CD14-positive monocyte (primary cell): ENCODE data around the gene C3orf49. TPM values are rescaled to one million over a fixed set of nuclear protein-coding genes. Genes with fewer than 3 reads are reported as not detected.

Experiments
- DNase-seq, 3 donors: peaks; one replicate each; pipeline ENCODE4 v3.0.0-alpha.2; 2011 to 2022
- H2AFZ ChIP-seq: 2 replicates; pipeline ENCODE4 v1.6.0; 2012; ENCODE audit warnings: mild to moderate bottlenecking, low read depth, low read length, inconsistent platforms; ENCODE audit not compliant: insufficient read depth, poor library complexity, severe bottlenecking
- H3K27ac ChIP-seq, 2 donors: 1 replicate in 1 of 2; 2 replicates in 1 of 2; pipeline ENCODE4 v1.5.1; 2012 to 2013; ENCODE audit warnings: low read length in 2 of 2, control low read depth in 1 of 2, inconsistent platforms in 1 of 2, low read depth in 1 of 2, mild to moderate bottlenecking in 1 of 2
- H3K27me3 ChIP-seq, 2 donors: one replicate each; pipeline versions ENCODE4 v1.6.0 to v1.6.1; 2011 to 2013; ENCODE audit warnings: low read length in 2 of 2; ENCODE audit not compliant: control insufficient read depth in 2 of 2, insufficient read depth in 2 of 2
- H3K36me3 ChIP-seq, 2 donors: replicated peaks in 1 of 2; 1 replicate in 1 of 2; 2 replicates in 1 of 2; pipeline versions ENCODE4 v1.5.1 to v1.6.1; 2012 to 2013; ENCODE audit warnings: low read length in 2 of 2, control low read depth in 1 of 2, inconsistent platforms in 1 of 2, mild to moderate bottlenecking in 1 of 2; ENCODE audit not compliant: insufficient read depth in 2 of 2, control insufficient read depth in 1 of 2
- H3K4me1 ChIP-seq, 2 donors: 1 replicate in 1 of 2; 2 replicates in 1 of 2; pipeline versions ENCODE4 v1.5.1 to v1.6.1; 2012 to 2013; ENCODE audit warnings: low read length in 2 of 2, control low read depth in 1 of 2, inconsistent platforms in 1 of 2, mild to moderate bottlenecking in 1 of 2, moderate library complexity in 1 of 2; ENCODE audit not compliant: insufficient read depth in 2 of 2, control insufficient read depth in 1 of 2
- H3K4me2 ChIP-seq: replicated peaks from 2 replicates; pipeline ENCODE3; 2012; ENCODE audit warnings: low read length, moderate library complexity, mild to moderate bottlenecking; ENCODE audit not compliant: poor library complexity, severe bottlenecking; ENCODE audit errors: extremely low read depth
- H3K4me3 ChIP-seq, 3 experiments: fragments of 200-600 bp in 1 of 3; sonication (generic) in 1 of 3; replicated peaks in 1 of 3; 1 replicate in 2 of 3; 2 replicates in 1 of 3; pipeline ENCODE4 v1.5.1; 2011 to 2013; ENCODE audit warnings: low read length in 3 of 3, mild to moderate bottlenecking in 3 of 3, control low read depth in 2 of 3, low read depth in 2 of 3, inconsistent platforms in 1 of 3, moderate library complexity in 1 of 3
- H3K79me2 ChIP-seq: 2 replicates; pipeline ENCODE4 v1.6.0; 2012; ENCODE audit warnings: mild to moderate bottlenecking, control low read depth, inconsistent platforms, low read length, moderate library complexity; ENCODE audit not compliant: insufficient read depth
- H3K9ac ChIP-seq: 2 replicates; pipeline ENCODE4 v1.6.0; 2017; ENCODE audit warnings: low read length, mild to moderate bottlenecking; ENCODE audit not compliant: insufficient read depth, poor library complexity, severe bottlenecking
- H3K9me3 ChIP-seq, 2 donors: replicated peaks in 1 of 2; 1 replicate in 1 of 2; 2 replicates in 1 of 2; pipeline versions ENCODE4 v1.5.1 to v1.6.1; 2012 to 2013; ENCODE audit warnings: low read length in 2 of 2, control low read depth in 1 of 2; ENCODE audit not compliant: control insufficient read depth in 1 of 2, insufficient read depth in 1 of 2
- H4K20me1 ChIP-seq: 2 replicates; pipeline ENCODE4 v1.6.0; 2012; ENCODE audit warnings: mild to moderate bottlenecking, low read length, control low read depth, moderate library complexity; ENCODE audit not compliant: insufficient read depth
- H3K27ac Mint-ChIP-seq, 7 donors: one replicate each; pipeline ENCODE4 v1.8.0; 2020; ENCODE audit warnings: mild to moderate bottlenecking in 7 of 7, mixed read lengths in 7 of 7, moderate library complexity in 6 of 7, inconsistent platforms in 2 of 7
- H3K27me3 Mint-ChIP-seq, 3 donors: one replicate each; pipeline ENCODE4 v1.8.0; 2021 to 2022; ENCODE audit warnings: low read depth in 3 of 3, mild to moderate bottlenecking in 3 of 3, mixed read lengths in 3 of 3, moderate library complexity in 3 of 3, inconsistent platforms in 1 of 3
- H3K36me3 Mint-ChIP-seq, 2 donors: one replicate each; pipeline ENCODE4 v1.8.0; 2020; ENCODE audit warnings: mixed read lengths in 2 of 2, inconsistent platforms in 1 of 2, mild to moderate bottlenecking in 1 of 2
- H3K4me1 Mint-ChIP-seq: one replicate; pipeline ENCODE4 v1.8.0; 2020; ENCODE audit warnings: mild to moderate bottlenecking, mixed read lengths
- H3K4me3 Mint-ChIP-seq, 2 donors: one replicate each; pipeline ENCODE4 v1.8.0; 2020; ENCODE audit warnings: mild to moderate bottlenecking in 2 of 2, mixed read lengths in 2 of 2, moderate library complexity in 1 of 2
- H3K9me3 Mint-ChIP-seq, 7 donors: one replicate each; pipeline ENCODE4 v1.8.0; 2020 to 2022; ENCODE audit warnings: mixed read lengths in 7 of 7, mild to moderate bottlenecking in 6 of 7, moderate library complexity in 6 of 7, inconsistent platforms in 2 of 7
- WGBS: methylation state at CpG from one replicate; pipeline ENCODE4 v1.1.5; 2013; ENCODE audit warnings: missing lambda C conversion rate; ENCODE audit not compliant: insufficient coverage; 5-methylcytosine and 5-hydroxymethylcytosine counted together
- intact Hi-C, 2 donors: fragments of 100-400 bp; cut with micrococcal nuclease; formaldehyde crosslinking; loops; one replicate each; pipeline versions ENCODE4 v1.15.0 to v1.15.1; 2023
- polyA minus RNA-seq: library from RNA; depleted of rRNA, polyadenylated mRNA; stranded (reverse); fragments of >200 nt; gene quantifications from 2 replicates; pipeline ENCODE4 v1.2.3, GENCODE V29; 2012
- polyA plus RNA-seq, 3 donors: library from polyadenylated mRNA; depleted of rRNA in 1 of 3; unstranded in 2 of 3; stranded (reverse) in 1 of 3; fragments of 300-500 nt in 2 of 3; fragments of >200 nt in 1 of 3; fragmentation: Illumina TruSeq in 2 of 3; gene quantifications; 1 replicate in 2 of 3; 2 replicates in 1 of 3; pipeline ENCODE4 v1.2.3, GENCODE V29; 2012 to 2021
- total RNA-seq, 12 experiments: library from RNA in 1 of 12; stranded (reverse) in 1 of 12; fragments of 120-200 nt in 1 of 12; gene quantifications; one replicate each; pipeline ENCODE4 v1.2.4 and lab custom pipeline; 2013 to 2026; ENCODE audit warnings: mixed read lengths in 6 of 12, inconsistent platforms in 1 of 12
- TF ChIP-seq, protein P1 (sequence below): fragments of 200-600 bp; IDR thresholded peaks from one replicate; pipeline ENCODE4 v1.8.0; 2022; ENCODE audit warnings: antibody characterized with exemption, mild to moderate bottlenecking

C3orf49 gene, protein sequence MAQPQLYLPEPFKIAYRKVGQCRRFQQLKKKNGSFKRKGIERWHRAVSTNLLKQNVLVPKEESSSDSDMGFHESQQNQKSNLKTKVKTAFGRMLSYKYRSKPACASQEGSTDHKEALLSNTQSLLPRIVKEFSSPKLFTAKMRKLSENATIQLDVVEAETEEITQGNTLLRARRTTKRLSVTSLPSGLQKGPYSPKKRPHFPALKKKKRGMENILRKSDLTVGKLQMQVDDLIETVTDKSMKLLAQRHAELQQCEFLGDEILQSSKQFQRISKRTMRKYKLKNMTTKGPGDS
- not detected for total RNA-seq (2013)
- polyA plus RNA-seq = not detected
- polyA minus RNA-seq = not detected in 2 replicates
- 0 to 1.2 (median 0) reads per million in 11 experiments for total RNA-seq (lab: John Stamatoyannopoulos, UW)

- H3K27ac Mint-ChIP-seq = no peak within 1 kb of the TSS
- peaks cover 3 to 5% of the 10 kb centered on the region in 2 donors for H3K36me3 Mint-ChIP-seq
- peaks cover 3% of the 10 kb centered on the region for H3K4me1 Mint-ChIP-seq
- H3K9me3 ChIP-seq = no peaks in the 10 kb centered on the region
- TF ChIP-seq, protein P1, sequence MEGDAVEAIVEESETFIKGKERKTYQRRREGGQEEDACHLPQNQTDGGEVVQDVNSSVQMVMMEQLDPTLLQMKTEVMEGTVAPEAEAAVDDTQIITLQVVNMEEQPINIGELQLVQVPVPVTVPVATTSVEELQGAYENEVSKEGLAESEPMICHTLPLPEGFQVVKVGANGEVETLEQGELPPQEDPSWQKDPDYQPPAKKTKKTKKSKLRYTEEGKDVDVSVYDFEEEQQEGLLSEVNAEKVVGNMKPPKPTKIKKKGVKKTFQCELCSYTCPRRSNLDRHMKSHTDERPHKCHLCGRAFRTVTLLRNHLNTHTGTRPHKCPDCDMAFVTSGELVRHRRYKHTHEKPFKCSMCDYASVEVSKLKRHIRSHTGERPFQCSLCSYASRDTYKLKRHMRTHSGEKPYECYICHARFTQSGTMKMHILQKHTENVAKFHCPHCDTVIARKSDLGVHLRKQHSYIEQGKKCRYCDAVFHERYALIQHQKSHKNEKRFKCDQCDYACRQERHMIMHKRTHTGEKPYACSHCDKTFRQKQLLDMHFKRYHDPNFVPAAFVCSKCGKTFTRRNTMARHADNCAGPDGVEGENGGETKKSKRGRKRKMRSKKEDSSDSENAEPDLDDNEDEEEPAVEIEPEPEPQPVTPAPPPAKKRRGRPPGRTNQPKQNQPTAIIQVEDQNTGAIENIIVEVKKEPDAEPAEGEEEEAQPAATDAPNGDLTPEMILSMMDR = no peak
- H3K4me1 ChIP-seq = no peaks in the 10 kb centered on the region
- no peak within 1 kb of the TSS for H3K4me3 Mint-ChIP-seq
- H3K27me3 ChIP-seq = no peaks in the 10 kb centered on the region
- no peak within 1 kb of the TSS for H3K9ac ChIP-seq
- no peak within 1 kb of the TSS for H3K27ac ChIP-seq
- no peak within 1 kb of the TSS for H3K4me3 ChIP-seq
- no peak for DNase-seq
- no peaks in the 10 kb centered on the region for H3K79me2 ChIP-seq
- no CpG with 5 or more reads among the region's 1 CpG for WGBS
- H3K4me2 ChIP-seq = no peak within 1 kb of the TSS
- no peak within 1 kb of the TSS for H2AFZ ChIP-seq
- H3K36me3 ChIP-seq = no peaks in the 10 kb centered on the region
- no peaks in the 10 kb centered on the region for H3K9me3 Mint-ChIP-seq
- intact Hi-C loops = loop anchor here (5.0 kb wide), 2 partner anchors 467 to 472 kb away; no protein-coding TSS in a partner anchor
- H3K27me3 Mint-ChIP-seq = peaks cover 0 to 2% (median 0%) of the 10 kb centered on the region in 3 donors
- no peaks in the 10 kb centered on the region for H4K20me1 ChIP-seq
These were observed at the start of gene C3orf49 for GRCh38 chr3:63819151-63819398. Gene C3orf49, plus strand, starts transcription at chr3:63819299. Its CDS starts 173 bp downstream, at chr3:63819472.

GRCh38 chr3:63774781-63775180, 44.3 kb upstream of the C3orf49 start:
- peaks cover 14% of the 10 kb centered on the region for H3K4me1 Mint-ChIP-seq
- H3K79me2 ChIP-seq = no peaks in the 10 kb centered on the region
- H3K27me3 Mint-ChIP-seq = no peaks in the 10 kb centered on the region
- peak overlapping the region in 1 of 2 donors; percentile 22 for H3K4me3 Mint-ChIP-seq
- H3K9ac ChIP-seq = no peak overlapping the region
- peak overlapping the region; percentile 67 for H2AFZ ChIP-seq
- no peaks in the 10 kb centered on the region for H3K36me3 ChIP-seq
- peak overlapping the region in 1 of 7 donors; percentile 62 for H3K27ac Mint-ChIP-seq
- intact Hi-C loops = no loop called here
- TF ChIP-seq, protein P1 = no peak
- peak overlapping the region; percentile 32 for H3K4me2 ChIP-seq
- no peak overlapping the region for H3K4me3 ChIP-seq
- peak; percentile 8 to 38 (median 30) for DNase-seq
- H3K9me3 Mint-ChIP-seq = peaks cover 0 to 3% (median 0%) of the 10 kb centered on the region in 7 donors
- no peaks in the 10 kb centered on the region for H4K20me1 ChIP-seq
- H3K9me3 ChIP-seq = no peaks in the 10 kb centered on the region
- no peak overlapping the region for H3K27ac ChIP-seq
- 47% methylated on average over 2 of the region's 5 CpGs for WGBS
- no peaks in the 10 kb centered on the region for H3K36me3 Mint-ChIP-seq
- peaks cover 13% of the 10 kb centered on the region in 2 donors for H3K4me1 ChIP-seq
- H3K27me3 ChIP-seq = no peaks in the 10 kb centered on the region
